ENCODE measurements around the gene KRTAP20-2.

Gene KRTAP20-2

GRCh38 chr21:30676737-30677136, 41.7 kb downstream of the KRTAP20-2 start:
- DNase-seq = no peak

GRCh38 chr21:30680586-30680985, 45.6 kb downstream of the KRTAP20-2 start:
- no peak for DNase-seq

- no peak for DNase-seq
Observed at GRCh38 chr21:30684506-30684905, 49.5 kb downstream of the KRTAP20-2 start.
